ENCODE data around the gene IL36RN. TPM values are rescaled to one million over a fixed set of nuclear protein-coding genes. Genes with fewer than 3 reads are reported as not detected.
A peak's percentile ranks its signal among the peaks of the same experiment; 100 is the strongest.
"Not testable (repeated sequence)": the region's sequence is repeated elsewhere in the genome, so short reads cannot be mapped to it uniquely, and the experiment has no call there.

IL36RN gene
- total RNA-seq, 1 experiment from 2014 or later: not detected

DNA sequence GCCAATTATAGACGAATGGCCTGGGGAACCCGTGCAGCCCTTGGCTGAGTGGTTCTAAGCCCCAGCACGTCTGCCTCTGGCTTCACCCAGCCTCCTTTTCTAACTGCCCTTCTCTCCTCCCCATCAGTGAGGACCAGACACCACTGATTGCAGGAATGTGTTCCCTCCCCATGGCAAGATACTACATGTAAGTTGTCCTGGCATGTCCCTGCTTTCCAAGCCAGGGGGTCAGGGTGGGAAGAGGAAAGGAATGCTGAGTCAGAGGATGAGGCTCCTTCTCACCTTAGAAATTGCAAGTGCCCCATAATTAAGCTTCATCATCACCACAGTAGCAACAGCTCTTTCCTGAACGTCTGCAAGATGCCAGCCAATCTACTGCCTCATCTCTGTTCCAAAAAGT is 13.6 kb downstream of the IL36RN start:
- no peak for DNase-seq (ENCODE audit: extremely low read depth, low read depth)

DNA sequence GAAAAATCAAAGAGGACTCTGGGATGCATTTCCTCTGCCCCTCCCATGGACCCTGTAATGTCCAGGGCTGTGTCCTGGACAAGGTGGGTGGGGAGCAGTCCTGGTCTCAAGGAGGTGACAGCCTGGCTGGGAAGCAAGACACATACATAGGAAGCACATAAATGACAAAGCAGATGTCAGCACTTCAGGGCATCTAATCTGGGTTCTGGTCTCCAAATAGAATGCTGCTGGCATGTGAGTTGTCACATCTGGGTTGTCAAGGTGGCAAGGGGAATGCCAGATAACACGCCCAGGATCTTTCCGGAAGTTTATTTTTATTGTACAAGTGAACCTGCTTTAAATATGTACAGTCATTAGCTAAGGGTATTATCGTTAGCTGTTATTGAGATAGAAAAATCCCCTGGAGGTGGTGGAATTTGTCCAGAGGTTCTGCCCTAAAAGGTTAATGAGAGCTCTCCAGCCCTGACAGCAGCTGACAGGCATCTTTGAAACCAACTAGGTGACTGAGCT is 14.4 kb downstream of the IL36RN start:
- DNase-seq (ENCODE audit: extremely low read depth, low read depth): no peak

DNA sequence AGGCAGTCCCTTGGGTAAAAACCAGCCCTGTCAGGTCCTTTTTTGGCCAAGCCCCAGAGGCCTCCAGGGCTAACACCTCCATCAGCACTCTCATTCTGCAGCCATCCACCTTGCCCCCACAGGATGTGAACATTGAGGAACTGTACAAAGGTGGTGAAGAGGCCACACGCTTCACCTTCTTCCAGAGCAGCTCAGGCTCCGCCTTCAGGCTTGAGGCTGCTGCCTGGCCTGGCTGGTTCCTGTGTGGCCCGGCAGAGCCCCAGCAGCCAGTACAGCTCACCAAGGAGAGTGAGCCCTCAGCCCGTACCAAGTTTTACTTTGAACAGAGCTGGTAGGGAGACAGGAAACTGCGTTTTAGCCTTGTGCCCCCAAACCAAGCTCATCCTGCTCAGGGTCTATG is 16.0 kb downstream of the IL36RN start:
- no peak for DNase-seq (ENCODE audit: extremely low read depth, low read depth)

DNA sequence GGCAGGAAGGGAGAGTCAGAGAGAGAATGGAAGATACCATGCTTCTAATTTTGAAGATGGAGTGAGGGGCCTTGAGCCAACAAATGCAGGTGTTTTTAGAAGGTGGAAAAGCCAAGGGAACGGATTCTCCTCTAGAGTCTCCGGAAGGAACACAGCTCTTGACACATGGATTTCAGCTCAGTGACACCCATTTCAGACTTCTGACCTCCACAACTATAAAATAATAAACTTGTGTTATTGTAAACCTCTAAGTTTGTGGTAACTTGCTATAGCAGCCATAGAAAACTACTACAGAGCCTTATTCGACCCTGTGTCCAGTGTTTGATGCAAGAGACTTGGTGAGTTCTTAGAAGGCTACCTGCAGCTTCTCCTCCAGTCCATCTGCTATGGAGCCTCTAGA is 16.6 kb downstream of the IL36RN start:
- no peak for DNase-seq (ENCODE audit: extremely low read depth, low read depth)

DNA sequence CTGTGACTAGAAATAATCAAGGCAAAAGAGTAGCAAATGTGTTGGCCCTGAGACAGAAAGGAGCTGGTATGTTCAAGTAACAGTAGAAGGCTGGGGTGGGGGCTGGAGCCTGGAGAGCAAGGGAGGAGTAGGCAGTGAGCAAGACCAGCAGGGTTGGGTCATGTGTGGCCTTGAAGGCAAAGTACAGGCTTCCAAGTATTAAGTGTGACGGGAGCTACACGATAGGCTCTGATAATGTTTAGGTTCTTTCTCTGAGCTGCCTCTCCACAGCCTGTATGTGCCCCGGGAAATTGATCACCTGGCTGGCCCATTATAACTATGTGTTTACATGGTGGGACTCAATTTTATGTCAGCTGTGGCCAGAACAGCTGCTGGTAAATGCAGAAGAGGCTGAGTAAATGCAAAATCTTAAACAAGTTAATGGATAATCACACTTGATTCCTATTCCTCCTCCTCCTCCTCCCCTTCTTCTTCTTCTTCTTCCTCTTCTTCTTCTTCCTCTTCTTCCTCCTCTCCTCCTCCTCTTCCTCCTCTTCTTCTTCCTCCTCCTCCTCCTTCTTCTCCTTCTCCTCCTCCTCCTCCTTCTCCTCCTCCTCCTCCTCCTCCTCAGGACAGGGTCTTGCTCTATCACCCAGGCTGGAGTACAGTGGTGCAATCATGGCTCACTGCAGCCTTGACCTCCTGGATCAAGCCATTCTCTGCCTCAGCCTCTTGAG is 18.1 kb downstream of the IL36RN start:
- DNase-seq (ENCODE audit: extremely low read depth, low read depth): no peak

DNA sequence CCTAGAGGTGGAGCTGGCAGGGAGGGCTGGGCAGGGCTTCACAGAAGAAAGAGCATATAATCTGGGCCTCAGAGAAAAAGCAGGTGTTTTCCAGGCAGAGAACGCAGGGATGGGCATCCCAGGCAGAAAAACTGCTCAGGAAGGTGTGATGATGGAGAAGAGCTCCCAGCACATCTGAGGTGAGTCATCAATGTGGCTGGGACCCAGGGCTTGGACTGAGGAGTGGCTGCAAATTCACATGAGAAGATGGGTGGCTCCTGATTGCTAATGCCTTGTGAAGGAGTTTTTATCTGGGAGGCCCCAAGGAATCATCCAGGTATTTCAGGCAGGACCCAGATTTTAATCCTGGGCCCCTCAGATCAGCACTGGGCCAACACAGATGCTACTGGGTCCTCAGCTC is 18.9 kb downstream of the IL36RN start:
- peak; percentile 23 for DNase-seq (ENCODE audit: extremely low read depth, low read depth)

DNA sequence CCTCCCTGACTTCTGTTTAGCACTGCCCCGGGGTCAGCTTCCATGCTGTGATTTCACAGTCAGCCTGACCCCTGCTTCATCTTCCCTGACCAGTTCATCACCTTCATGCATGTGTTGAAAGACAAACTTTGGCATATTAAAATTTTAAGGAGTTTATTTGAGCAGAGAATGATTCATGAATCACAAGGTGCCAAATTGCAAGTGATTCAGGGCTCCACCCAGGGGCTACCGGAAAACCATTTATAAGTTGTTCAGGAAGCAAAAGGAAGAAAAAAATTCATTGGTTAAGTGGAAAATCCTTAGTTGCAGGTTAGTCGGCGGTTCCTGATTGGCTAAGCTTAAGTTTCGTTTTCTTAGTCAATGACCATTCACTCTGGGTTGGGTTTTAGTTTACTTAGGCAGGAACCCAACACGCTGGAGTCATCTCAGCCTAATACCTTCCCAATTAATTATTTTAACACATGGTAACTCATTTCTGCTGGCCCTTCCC is 19.4 kb downstream of the IL36RN start:
- DNase-seq (ENCODE audit: extremely low read depth, low read depth): peak; percentile 79

DNA sequence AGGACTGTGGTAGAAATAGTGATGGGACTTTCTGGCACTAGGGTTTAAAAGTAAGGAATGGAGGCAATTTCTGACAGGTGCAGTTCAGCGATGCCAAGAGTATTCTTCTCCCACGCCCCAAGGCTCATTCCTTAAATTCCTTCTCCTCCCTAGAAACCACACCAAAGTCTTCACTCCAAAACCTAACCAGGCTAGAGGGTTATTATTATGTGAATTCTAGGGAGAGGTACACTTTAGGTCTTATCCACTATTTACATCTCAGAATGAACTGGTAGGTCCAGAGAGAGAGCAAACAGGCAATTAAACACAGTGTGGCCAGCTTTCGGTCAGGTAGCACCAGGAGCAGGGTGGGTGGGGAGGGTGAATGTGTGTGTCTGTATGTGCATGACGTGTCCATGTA is 20.1 kb downstream of the IL36RN start:
- no peak for DNase-seq (ENCODE audit: extremely low read depth, low read depth)

DNA sequence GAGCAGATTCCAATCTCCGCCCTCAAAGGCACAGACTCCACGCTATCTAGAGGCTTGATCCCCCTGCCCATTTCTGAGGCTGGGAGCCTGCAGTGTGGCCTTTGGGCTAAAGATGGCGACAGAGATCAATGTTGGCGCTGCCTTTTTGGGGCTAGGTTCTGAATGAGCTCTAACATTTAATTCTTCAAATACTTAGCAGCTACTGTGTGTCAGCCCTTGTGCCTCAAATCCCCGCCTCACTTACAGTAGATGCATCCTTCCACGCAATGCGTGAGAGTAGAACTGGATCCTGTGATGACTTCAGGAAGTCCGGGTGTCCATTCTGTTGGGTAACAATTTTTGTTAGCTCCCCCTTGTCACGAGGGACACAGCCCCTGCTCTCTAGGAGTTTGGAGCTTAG is 21.1 kb downstream of the IL36RN start:
- DNase-seq (ENCODE audit: extremely low read depth, low read depth): peak; percentile 43

DNA sequence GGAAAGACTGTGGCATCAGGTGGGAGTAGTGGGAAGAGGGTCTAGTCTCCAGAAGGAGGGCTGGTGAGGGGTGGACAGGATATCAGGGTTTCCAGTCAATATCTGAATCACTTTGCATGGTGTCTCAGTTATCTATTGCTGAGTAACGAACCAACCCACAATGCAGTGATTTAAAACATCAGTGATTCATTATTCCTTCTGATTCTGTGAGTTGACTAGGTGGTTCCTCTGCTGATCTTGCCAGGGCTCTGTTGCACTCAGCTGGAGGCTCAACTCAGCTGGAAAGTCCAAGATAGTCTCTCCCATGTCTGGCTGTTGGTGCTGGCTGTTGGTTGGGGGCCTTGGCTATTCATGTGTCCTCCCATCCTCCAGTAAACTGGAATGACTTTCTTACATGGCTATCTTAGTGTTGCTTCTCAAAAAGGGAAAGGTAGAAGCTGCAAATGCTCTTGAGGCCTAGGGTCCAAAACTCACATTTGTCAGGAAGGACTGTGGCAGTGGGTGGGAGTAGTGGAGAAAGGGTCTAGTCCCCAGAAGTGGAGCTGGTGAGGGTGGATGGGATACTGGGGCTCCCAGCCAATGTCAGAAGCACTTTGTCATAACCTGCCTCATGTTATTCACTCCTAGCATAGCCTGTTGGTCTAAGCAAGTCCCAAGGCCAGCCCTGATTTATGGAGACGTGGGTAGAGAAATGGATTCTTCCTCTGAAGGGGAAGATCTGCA is 22.7 kb downstream of the IL36RN start:
- no peak for DNase-seq (ENCODE audit: extremely low read depth, low read depth)

DNA sequence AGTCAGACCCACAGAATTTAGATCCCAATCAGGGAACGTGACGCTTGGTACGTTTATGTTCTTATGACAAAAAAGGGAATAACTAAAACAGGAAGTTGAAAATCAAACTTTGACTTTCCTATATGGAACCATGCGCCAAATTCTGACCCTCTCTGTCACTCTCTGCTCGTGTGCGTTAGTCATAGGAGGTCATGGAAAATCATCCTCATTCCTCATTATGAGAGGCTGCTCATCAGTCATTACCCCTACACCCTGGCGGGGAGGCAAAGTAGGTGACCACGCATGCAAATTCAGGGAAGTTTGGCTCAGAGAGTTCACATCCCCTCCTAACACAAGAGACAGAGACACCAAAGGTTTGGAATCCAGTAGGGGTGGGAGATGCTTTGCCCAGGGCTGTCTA is 24.3 kb downstream of the IL36RN start:
- no peak for DNase-seq (ENCODE audit: extremely low read depth, low read depth)

DNA sequence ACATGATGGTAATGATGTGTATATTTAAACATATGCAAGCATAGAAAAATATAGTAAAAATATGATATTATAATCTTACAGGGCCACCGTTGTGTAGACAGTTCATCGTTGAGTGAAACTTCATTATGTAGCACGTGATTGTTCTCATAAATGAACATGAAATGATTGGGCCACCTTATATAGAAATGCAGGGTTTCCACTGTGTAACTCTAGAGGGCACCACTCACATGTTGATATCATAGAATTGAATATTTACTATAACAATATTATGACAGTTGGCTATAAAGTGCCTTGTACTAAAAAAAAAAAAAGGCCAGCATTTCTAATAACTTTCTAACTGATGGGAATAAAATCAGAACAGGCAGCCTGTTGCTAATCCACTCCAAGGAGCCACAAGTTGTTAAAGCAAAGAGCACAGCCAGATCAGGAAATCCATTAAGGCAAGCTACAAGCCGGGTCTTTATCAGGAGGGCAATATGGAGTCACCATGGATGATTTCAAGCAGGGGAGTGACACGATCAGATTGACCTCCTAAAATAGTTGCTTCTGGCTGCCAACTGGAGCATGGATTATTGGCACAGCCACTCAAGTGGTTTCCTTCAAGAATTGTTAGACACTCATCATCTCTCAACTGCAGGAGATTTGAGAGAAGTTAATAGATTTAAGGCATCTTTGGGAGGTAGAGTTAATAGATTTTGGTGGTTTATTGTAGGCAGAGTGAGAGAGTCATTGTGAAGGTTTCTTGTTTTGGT is 25.4 kb downstream of the IL36RN start:
- no peak for DNase-seq (ENCODE audit: extremely low read depth, low read depth)

DNA sequence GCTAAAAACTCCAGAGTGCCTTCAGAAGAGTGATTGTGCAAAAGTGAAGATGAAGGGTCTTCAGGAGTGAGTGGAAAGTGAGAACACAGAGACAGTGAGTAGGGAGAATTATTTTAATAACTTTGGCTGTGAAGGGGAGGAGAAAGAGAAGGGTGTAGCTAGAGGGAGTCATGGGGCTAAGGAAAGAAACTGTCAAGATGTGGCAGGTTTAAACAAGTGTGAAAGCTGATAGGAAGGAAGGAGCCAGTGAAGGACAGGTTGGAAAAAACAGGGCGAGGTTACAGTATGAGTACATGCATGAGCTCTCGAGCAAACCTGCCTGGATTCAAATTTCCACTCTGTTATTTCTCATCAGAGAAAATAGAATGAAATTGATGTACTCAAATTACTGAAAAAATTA is 26.5 kb downstream of the IL36RN start:
- DNase-seq (ENCODE audit: extremely low read depth, low read depth): no peak

DNA sequence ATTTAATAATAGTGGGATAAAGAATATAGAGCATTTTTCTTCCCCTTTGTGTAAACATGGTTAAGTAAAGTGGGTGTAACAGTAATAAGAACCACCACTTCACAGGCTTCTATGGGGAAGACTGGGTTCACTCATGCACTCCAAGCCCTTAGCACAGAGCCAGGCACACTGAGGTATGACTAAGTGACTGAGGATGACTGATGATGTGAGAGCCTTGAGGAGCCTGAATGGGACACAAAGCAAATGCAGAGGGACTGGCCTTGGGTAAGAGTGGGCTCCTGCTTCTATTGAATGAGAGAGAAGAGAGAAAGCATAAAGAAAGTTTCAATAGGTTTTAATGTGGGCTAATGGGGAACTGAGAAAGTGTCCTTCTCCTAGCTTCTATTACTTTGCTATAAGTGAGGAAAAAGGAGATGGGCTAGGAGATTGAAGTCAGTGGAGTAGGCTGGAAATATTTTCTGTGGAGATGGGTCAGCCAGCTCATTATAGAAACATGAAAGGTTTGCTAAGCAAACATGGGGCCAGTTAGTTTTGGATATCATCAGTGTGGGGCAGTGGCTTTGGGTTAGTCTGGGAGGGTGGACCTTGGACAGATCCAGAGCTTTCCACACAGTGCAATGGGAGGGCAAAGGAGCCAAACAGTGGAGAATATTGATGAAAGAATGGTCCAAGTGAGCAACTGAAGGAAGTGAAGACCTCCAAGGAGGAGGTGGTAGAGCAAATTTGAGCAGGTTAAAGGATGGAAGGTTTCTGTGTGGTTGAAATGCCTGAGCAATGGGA is 29.4 kb downstream of the IL36RN start:
- DNase-seq (ENCODE audit: extremely low read depth, low read depth): no peak

DNA sequence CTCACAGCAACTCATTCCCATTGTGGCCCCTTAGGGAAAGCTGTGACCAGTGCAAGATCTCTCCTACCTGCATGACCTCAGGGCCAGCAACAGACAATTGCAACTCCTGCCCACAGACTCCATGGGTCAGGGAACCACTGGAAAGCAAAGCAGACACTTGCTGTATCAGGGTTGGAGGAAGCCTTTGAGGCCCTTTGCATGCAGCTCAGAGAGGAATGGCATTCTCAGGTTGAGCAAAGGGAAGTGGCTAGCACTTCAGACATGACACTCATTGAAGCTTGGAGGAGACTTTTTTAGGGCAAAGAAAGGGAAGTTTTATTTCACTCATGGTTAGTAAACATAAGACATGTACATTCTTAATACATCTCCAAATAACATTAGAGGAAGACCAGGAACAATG is 30.9 kb downstream of the IL36RN start:
- DNase-seq (ENCODE audit: extremely low read depth, low read depth): no peak

DNA sequence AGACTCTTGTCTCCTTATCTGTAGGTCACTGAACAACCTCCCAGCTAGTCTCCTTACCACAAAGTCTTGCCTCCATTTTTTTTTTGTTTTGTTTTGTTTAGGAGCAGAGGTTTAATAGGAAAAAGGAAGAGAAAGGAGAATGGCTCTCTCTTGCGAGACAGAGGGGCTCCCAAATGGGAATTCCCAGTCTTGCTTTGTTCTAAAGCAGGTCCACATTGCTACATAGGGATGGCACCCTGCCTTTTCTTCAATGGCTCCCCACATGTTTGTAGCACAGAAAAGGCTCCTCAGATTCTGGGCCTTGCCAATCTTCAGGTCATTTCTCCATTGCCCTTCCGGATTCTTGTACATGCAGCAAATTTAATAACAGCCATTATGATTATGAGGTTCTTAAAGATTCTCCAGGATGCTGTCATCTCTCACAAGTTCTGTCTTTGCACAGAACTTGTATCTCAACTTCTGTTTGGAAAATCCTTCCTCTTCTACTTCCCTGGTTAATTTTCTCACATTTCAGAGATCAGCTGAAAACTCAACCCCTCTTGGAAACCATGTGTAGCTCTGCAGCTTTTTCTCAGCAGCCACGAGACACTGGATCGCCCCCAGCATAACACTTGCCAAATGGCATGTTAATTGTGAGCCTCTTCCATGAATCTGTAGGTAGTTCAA is 32.4 kb downstream of the IL36RN start:
- DNase-seq (ENCODE audit: extremely low read depth, low read depth): no peak

DNA sequence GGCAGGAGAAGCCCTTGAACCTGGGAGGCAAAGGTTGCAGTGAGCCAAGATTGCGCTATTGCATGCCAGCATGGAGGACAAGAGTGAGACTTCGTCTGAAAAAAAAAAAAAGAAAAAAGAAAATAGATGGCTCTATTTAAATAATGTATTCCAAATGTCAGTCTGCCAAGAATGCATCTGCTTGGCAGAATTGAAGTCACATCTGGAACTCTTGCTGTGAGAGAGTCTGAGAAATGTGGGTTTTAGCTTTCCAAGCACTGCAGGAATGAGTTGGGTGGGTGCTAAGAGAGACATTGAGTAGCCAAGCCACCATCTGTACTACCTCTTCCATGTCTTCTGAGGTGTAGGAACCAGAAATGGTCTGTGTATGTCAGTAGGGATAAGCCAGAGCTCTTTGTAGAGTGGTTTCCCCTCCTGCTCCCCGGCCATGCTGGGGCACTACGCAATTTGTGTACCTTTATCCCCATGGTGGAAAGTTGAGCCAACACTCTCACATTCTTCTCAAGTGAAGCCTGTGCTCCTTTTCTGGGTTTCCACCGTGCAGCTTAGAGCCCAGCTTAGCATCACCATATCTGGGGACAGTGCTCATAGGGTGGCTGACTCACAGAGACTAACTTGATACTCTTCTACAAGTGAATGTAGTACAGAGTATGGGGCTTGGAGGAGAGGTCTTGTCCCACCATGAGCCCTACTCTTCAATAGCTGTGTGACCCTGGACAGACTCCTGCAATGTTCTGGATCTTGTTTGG is 34.0 kb downstream of the IL36RN start:
- no peak for DNase-seq (ENCODE audit: extremely low read depth, low read depth)

DNA sequence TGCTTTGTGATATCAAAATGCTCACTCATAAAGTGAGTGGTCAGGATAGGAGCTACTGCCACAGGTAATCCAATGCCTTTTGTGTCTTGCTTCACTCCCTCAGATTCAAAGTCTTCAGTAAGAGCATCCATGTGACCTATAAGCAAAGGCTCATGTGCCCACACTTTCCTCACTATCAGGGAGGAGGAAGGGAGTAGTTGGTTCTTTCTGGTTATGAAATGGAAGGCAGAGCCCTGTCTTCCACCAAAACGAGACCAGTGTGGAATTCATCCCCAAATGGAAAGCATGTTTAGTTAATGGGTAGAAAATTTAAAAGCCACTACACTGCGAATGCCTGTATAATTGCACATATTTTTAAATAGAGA is 34.6 kb downstream of the IL36RN start:
- no peak for DNase-seq (ENCODE audit: extremely low read depth, low read depth)

DNA sequence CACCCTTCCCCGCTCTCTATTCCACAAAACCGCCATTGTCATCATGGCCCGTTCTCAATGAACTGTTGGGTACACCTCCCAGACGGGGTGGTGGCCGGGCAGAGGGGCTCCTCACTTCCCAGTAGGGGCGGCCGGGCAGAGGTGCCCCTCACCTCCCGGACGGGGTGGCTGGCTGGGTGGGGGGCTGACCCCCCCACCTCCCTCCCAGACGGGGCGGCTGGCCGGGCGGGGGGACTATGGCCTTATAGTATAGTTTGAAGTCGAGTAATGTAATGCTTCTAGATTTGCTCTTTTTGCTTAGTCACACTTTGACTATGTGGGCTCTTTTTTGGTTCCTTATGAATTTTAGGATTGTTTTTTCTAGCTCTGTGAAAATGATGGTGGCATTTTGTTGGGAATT is 37.3 kb downstream of the IL36RN start:
- not testable (repeated sequence) for DNase-seq (ENCODE audit: extremely low read depth, low read depth)
